HEK293 (cell line): ENCODE data around the gene GBGT1.

Experiments
- ATF2 ChIP-seq: fragments of 450-650 bp; formaldehyde crosslinking; IDR thresholded peaks from 2 replicates; pipeline ENCODE4 v1.5.1; 2016; ENCODE audit warnings: missing biosample characterization, missing genetic modification characterization, low read depth
- CTCF ChIP-seq: fragments of 450-650 bp; formaldehyde crosslinking; IDR thresholded peaks from 2 replicates; pipeline ENCODE4 v1.5.1; 2016; ENCODE audit warnings: missing biosample characterization, missing genetic modification characterization
- EGR2 ChIP-seq: fragments of 450-650 bp; formaldehyde crosslinking; IDR thresholded peaks from 2 replicates; pipeline ENCODE4 v1.5.1; 2016; ENCODE audit warnings: low read depth, missing biosample characterization, missing genetic modification characterization
- ZBTB17 ChIP-seq: fragments of 450-650 bp; formaldehyde crosslinking; IDR thresholded peaks from 2 replicates; pipeline ENCODE4 v1.5.1; 2016; ENCODE audit warnings: missing biosample characterization, missing genetic modification characterization
- ZNF121 ChIP-seq: fragments of 450-650 bp; formaldehyde crosslinking; IDR thresholded peaks from 2 replicates; pipeline ENCODE4 v1.5.1; 2016; ENCODE audit warnings: missing biosample characterization, missing genetic modification characterization
- ZNF248 ChIP-seq: fragments of 450-650 bp; formaldehyde crosslinking; IDR thresholded peaks from 2 replicates; pipeline ENCODE4 v1.5.1; 2017; ENCODE audit warnings: missing biosample characterization, missing genetic modification characterization
- ZNF324 ChIP-seq: fragments of 450-650 bp; formaldehyde crosslinking; IDR thresholded peaks from 2 replicates; pipeline ENCODE4 v1.5.1; 2016; ENCODE audit warnings: missing biosample characterization, missing genetic modification characterization
- ZNF449 ChIP-seq: fragments of 450-650 bp; formaldehyde crosslinking; IDR thresholded peaks from 2 replicates; pipeline ENCODE4 v1.5.1; 2017; ENCODE audit warnings: missing biosample characterization, mild to moderate bottlenecking, missing genetic modification characterization, moderate library complexity
- ZNF548 ChIP-seq: fragments of 450-650 bp; formaldehyde crosslinking; IDR thresholded peaks from 2 replicates; pipeline ENCODE4 v1.5.1; 2016; ENCODE audit warnings: missing biosample characterization, missing genetic modification characterization
- ZNF621 ChIP-seq: fragments of 450-650 bp; formaldehyde crosslinking; IDR thresholded peaks from 2 replicates; pipeline ENCODE4 v1.5.1; 2017; ENCODE audit warnings: missing biosample characterization, missing genetic modification characterization
- ZNF660 ChIP-seq: fragments of 450-650 bp; IDR thresholded peaks from 2 replicates; pipeline ENCODE4 v1.5.1; 2018; ENCODE audit warnings: missing biosample characterization, mild to moderate bottlenecking, missing genetic modification characterization

- TF ChIP-seq CTCF (no peak), ZNF121 (no peak), ZNF248 (tag by site-specific recombination) (no peak), ZNF449 (no peak), ATF2 (no peak), ZBTB17 (tag by site-specific recombination) (no peak), ZNF324 (tag by site-specific recombination) (no peak), ZNF548 (tag by site-specific recombination) (no peak), ZNF621 (tag by site-specific recombination) (no peak), EGR2 (tag by site-specific recombination) (no peak), ZNF660 (tag by site-specific recombination) (no peak)
Observed at GRCh38 chr9:133195029-133195428, 31.3 kb upstream of the GBGT1 start.
